T-helper 17 cell (primary cell): ENCODE measurements around the gene RIMBP2. TPM values are rescaled to one million over a fixed set of nuclear protein-coding genes. Genes with fewer than 3 reads are reported as not detected.

Source experiments
- ATAC-seq: fragments of 150-1000 bp; cut with Tn5 transposase; 2 replicates; pipeline ENCODE4 v1.10.0; 2021; ENCODE audit warnings: mild to moderate bottlenecking, moderate library complexity
- DNase-seq, 3 donors: peaks; one replicate each; pipeline versions ENCODE4 v3.0.0 to v3.0.0-alpha.2; 2020 to 2021
- H3K9me3 ChIP-seq: one replicate; pipeline ENCODE4 v1.7.0; 2013; ENCODE audit warnings: low read length, mild to moderate bottlenecking; ENCODE audit not compliant: control insufficient read depth, poor library complexity, severe bottlenecking
- H3K27ac Mint-ChIP-seq: one replicate; pipeline ENCODE4 v1.8.0; 2022; ENCODE audit warnings: mild to moderate bottlenecking, moderate library complexity, mixed read lengths
- H3K27me3 Mint-ChIP-seq: one replicate; pipeline ENCODE4 v1.8.0; 2022; ENCODE audit warnings: mixed read lengths
- H3K36me3 Mint-ChIP-seq: one replicate; pipeline ENCODE4 v1.8.0; 2022; ENCODE audit warnings: low read depth, mixed read lengths
- H3K4me1 Mint-ChIP-seq: one replicate; pipeline ENCODE4 v1.8.0; 2022; ENCODE audit warnings: mild to moderate bottlenecking, mixed read lengths
- H3K4me3 Mint-ChIP-seq: one replicate; pipeline ENCODE4 v1.8.0; 2022; ENCODE audit warnings: mild to moderate bottlenecking, moderate library complexity, mixed read lengths
- total RNA-seq, 4 donors: library from RNA in 2 of 4; stranded (reverse) in 2 of 4; gene quantifications; one replicate each; pipeline ENCODE4 v1.2.3 and lab custom pipeline; 2022 to 2026

Gene RIMBP2
- total RNA-seq, 2 donors from 2014 or later: not detected

DNA sequence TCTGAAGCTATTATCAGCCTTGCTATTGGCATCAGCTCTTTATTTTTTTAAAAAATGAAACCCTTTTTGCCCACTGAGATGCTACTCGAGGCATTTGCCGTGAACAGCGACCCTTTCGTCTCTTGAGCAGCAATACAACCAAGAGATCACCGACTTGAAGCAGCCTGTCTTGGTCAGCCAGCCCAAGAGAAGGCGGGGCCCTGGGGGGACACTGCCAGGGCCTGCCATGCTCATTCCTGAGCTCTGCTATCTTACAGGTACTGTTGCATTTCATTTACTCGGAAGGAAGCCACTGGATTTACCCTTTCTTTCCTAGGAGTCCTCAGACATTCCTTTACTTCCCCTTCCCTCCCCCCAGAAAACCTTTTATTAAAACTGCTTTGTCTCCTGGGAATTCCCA is 361.7 kb downstream of the RIMBP2 start:
- DNase-seq: no peak
- Mint-ChIP-seq H3K4me3 (no peak overlapping the region), H3K27me3 (peaks cover 44% of the 10 kb centered on the region), H3K27ac (no peak overlapping the region), H3K36me3 (no peaks in the 10 kb centered on the region), H3K4me1 (no peaks in the 10 kb centered on the region)
- H3K9me3 ChIP-seq: no peaks in the 10 kb centered on the region
- ATAC-seq: no peak

DNA sequence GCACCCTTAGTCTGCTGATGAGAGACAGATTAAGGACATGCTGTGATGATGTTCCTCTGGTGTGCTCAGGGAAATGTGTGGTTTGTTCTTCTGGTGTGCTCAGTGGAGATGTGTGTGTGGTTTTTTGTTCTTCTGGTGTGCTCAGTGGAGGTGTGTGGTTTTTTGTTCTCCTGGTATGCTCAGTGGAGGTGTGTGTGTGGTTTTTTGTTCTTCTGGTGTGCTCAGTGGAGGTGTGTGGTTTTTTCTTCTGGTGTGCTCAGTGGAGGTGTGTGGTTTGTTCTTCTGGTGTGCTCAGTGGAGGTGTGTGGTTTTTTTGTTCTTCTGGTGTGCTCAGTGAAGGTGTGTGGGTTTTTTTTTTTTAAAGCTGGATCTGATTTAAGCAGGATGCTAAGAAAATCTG is 363.0 kb downstream of the RIMBP2 start:
- no peak overlapping the region for H3K4me3 Mint-ChIP-seq
- DNase-seq (no peak), ATAC-seq (no peak)
- H3K27ac Mint-ChIP-seq: no peak overlapping the region
- H3K9me3 ChIP-seq: no peaks in the 10 kb centered on the region
- peaks cover 44% of the 10 kb centered on the region for H3K27me3 Mint-ChIP-seq
- H3K36me3 Mint-ChIP-seq: no peaks in the 10 kb centered on the region
- H3K4me1 Mint-ChIP-seq: no peaks in the 10 kb centered on the region

DNA sequence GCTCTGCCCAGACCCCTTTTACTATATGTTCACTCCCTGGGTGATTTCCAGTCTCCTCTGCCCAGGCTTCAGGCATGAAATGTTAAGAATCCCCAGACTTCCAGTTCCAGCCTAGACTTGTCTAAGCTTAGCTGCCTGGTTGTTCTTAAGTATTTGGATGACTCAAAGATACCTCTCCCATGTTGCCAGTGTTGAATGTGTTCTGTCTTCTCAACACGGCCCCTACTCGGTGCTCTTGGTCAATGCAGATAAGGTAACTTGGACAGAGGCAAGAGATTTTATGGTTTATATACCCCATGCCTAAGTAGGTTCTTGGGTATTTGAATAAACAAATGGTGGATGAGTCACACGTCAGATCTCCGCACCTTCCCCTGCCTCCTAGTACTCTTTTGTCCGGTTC is 364.8 kb downstream of the RIMBP2 start:
- Mint-ChIP-seq H3K4me1 (no peaks in the 10 kb centered on the region), H3K4me3 (no peak overlapping the region), H3K27me3 (peaks cover 42% of the 10 kb centered on the region), H3K36me3 (no peaks in the 10 kb centered on the region), H3K27ac (no peak overlapping the region)
- no peak for DNase-seq
- no peaks in the 10 kb centered on the region for H3K9me3 ChIP-seq
- ATAC-seq: no peak

DNA sequence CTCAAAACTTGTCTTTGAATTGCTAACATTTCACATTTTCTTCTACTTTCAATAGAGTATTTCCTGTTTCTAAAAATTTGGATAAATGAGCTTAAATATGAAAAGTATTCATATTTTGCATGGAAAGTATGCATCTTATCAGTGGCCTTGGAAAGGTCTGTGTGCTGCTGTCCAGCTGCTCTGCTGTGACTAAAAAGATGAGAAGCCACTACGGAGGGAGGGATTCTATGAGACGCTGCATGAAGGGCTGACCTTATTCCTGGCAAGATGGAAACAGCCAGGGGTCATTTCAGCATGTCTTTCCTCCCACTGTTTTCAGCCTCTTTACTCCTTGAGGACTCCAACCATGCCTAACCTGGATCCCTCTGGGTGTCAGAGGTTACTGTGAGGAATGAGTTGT is 365.4 kb downstream of the RIMBP2 start:
- no peaks in the 10 kb centered on the region for H3K9me3 ChIP-seq

DNA sequence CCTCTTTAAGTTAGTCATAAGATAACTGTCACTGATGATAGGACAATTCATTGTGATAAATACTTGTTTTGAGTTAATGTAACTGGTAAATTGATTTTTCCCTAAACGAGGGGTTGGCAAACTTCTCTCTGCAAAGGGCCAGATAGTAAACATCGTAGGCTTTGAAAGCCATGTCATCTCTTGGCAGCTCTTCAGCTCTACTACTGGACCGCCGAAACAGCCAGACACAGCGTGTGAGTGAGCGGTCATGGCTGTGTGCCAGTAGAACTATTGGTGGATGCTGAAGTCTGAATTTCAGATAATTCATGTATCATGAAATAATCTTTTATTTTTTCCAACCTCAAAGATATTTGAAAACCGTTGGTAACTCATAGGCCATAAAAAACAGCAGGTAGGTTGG is 368.5 kb downstream of the RIMBP2 start:
- H3K27ac Mint-ChIP-seq: no peak overlapping the region
- peaks cover 42% of the 10 kb centered on the region for H3K27me3 Mint-ChIP-seq
- no peaks in the 10 kb centered on the region for H3K9me3 ChIP-seq
- no peaks in the 10 kb centered on the region for H3K36me3 Mint-ChIP-seq
- H3K4me3 Mint-ChIP-seq: no peak overlapping the region
- H3K4me1 Mint-ChIP-seq: no peaks in the 10 kb centered on the region
- DNase-seq (no peak), ATAC-seq (no peak)

More for the DNA sequence above, 365.4 kb downstream of the RIMBP2 start:
- H3K4me1 Mint-ChIP-seq: no peaks in the 10 kb centered on the region
- H3K27ac Mint-ChIP-seq: no peak overlapping the region
- DNase-seq (no peak), ATAC-seq (no peak)
- peaks cover 42% of the 10 kb centered on the region for H3K27me3 Mint-ChIP-seq
- H3K36me3 Mint-ChIP-seq: no peaks in the 10 kb centered on the region
- H3K4me3 Mint-ChIP-seq: no peak overlapping the region

Other genes with a start within 250 kb of the RIMBP2 start
- gene STX2, start 123.0 kb upstream of the RIMBP2 start, total RNA-seq: 10 to 100 TPM; 22.5 to 41.1 TPM
- 100 to 1,000 TPM; 294 to 321 TPM for gene RAN, start 155.8 kb upstream of the RIMBP2 start, total RNA-seq
- gene ADGRD1, start 237.6 kb upstream of the RIMBP2 start, total RNA-seq: under 1 TPM in 1 of 2 donors, not detected in 1; 0.67 TPM